Measurements from ENCODE around the gene YTHDC2.

YTHDC2 gene

GRCh38 chr5:113513384-113514288, at the start of gene YTHDC2:
YTHDC2 (plus strand) TSS chr5:113513694; CDS start chr5:113513896, 202 bp downstream.
- DNase-seq = peak; percentile 83

GRCh38 chr5:113474100-113474728, 39.3 kb upstream of the YTHDC2 start:
- no peak for DNase-seq

- DNase-seq = no peak
Measured at GRCh38 chr5:113478691-113479090, 34.8 kb upstream of the YTHDC2 start.

GRCh38 chr5:113480243-113480642, 33.3 kb upstream of the YTHDC2 start:
- no peak for DNase-seq

- peak; percentile 5 for DNase-seq
Measured at GRCh38 chr5:113487416-113487780, 26.1 kb upstream of the YTHDC2 start.

- DNase-seq = peak; percentile 82
Measured at GRCh38 chr5:113487781-113488644, 25.5 kb upstream of the YTHDC2 start, which contains the start of gene MCC. MCC (minus strand) TSS chr5:113488453.

- DNase-seq = peak; percentile 26
Measured at GRCh38 chr5:113488645-113489184, 24.8 kb upstream of the YTHDC2 start.

- DNase-seq = no peak
Measured at GRCh38 chr5:113489299-113489698, 24.2 kb upstream of the YTHDC2 start.

- no peak for DNase-seq
Measured at GRCh38 chr5:113490317-113490716, 23.2 kb upstream of the YTHDC2 start.

GRCh38 chr5:113491022-113491421, 22.5 kb upstream of the YTHDC2 start:
- DNase-seq = no peak

- no peak for DNase-seq
Measured at GRCh38 chr5:113493446-113493845, 20.0 kb upstream of the YTHDC2 start.

GRCh38 chr5:113495422-113495841, 18.1 kb upstream of the YTHDC2 start:
- no peak for DNase-seq

- DNase-seq = no peak
Measured at GRCh38 chr5:113502073-113502472, 11.4 kb upstream of the YTHDC2 start.

- no peak for DNase-seq
Measured at GRCh38 chr5:113503146-113503545, 10.3 kb upstream of the YTHDC2 start.

GRCh38 chr5:113505181-113505580, 8.3 kb upstream of the YTHDC2 start:
- no peak for DNase-seq

- DNase-seq = no peak
Measured at GRCh38 chr5:113507601-113508000, 5.9 kb upstream of the YTHDC2 start.

- no peak for DNase-seq
Measured at GRCh38 chr5:113508756-113509155, 4.7 kb upstream of the YTHDC2 start.

GRCh38 chr5:113510836-113511451, 2.5 kb upstream of the YTHDC2 start:
- peak; percentile 54 for DNase-seq

- DNase-seq = no peak
Measured at GRCh38 chr5:113512341-113512740, 1.2 kb upstream of the YTHDC2 start.

- no peak for DNase-seq
Measured at GRCh38 chr5:113514289-113514635, 768 bp downstream of the YTHDC2 start.

- DNase-seq = no peak
Measured at GRCh38 chr5:113518884-113519283, 5.4 kb downstream of the YTHDC2 start.

- DNase-seq = no peak
Measured at GRCh38 chr5:113519412-113519811, 5.9 kb downstream of the YTHDC2 start.

- DNase-seq = no peak
Measured at GRCh38 chr5:113520429-113520828, 6.9 kb downstream of the YTHDC2 start.
